Measurements from ENCODE around the gene SEMA4C.

Gene SEMA4C

DNA sequence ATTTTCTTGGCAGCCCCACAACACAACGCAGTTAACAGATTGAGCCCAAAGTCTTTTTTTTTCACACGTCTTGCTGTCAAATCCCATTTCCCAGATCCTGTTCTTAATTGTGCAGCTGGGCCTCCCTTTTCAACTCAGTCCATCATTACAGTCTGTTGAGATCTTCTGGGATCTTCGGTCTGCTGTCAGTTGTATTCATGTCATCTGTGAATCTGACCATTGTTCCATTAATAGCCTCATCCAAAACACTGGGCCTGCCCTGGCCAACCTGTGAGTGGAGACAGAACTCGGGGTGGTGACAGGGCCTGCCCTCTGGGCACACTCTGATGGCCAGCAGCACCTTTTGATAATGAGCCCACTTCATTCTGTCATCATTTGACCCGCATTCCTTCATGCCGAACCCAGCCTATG lies 39.7 kb upstream of the SEMA4C start:
- Histone ChIP-seq H3K4me3 (ENCODE audit: low read depth in 1 of 2, low read length in 2 of 2) (no peak overlapping the region), H3K9me3 (ENCODE audit: control insufficient read depth in 1 of 2, low read length in 2 of 2) (no peaks in the 10 kb centered on the region), H3K27me3 (ENCODE audit: low read depth, low read length) (no peaks in the 10 kb centered on the region), H3K27ac (ENCODE audit: low read length) (no peak overlapping the region), H3K4me1 (ENCODE audit: control insufficient read depth in 1 of 2, insufficient read depth in 2 of 2, low read length in 2 of 2) (peaks cover 6 to 30% of the 10 kb centered on the region in 2 donors), H3K36me3 (ENCODE audit: control insufficient read depth in 1 of 2, insufficient read depth in 2 of 2, low read length in 2 of 2) (no peaks in the 10 kb centered on the region)

DNA sequence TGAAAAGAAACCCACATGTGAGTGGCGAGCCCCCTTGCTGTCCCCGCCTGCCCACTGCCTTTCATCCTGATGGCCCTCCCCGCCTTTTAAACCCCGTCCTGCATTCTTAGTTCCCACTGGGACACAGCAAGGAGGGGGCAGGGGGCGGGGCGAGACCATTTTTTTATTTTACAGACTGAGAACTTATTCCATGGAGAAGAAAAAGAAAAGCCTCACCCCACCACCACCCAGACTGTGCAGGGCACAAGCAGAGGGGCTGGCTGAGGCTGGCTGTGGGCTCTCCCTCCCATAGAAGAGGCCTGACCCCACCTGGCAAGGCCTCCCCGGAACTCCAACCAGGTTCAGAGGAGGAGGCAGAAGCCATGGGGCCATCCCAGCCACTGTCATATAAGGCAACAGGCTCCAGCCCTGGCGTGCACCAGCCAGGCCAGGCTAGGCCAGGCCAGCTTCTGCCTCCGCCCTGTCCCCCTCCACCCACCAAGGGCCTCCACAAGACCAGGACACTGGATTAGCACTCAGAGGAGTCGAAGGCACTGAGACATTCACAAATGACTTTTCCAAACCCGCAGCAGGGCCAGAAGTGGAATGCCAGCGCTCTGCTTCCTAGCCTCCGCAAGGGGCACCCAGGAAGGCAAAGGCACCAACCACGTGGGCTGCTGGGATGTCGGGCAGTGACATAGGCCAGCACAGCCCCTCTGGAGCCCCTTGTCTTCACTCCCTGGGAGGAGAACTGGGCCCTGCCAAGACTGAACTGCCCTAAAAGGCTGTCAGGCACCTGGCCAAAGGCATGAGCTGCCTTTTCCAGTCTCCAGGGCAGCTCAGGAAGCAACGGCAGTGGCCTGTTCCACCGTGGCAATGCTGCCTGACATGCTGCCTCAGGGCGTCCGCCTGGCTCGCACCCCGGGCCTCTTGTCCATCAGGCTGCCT lies 37.5 kb upstream of the SEMA4C start:
- no peaks in the 10 kb centered on the region for H3K27me3 ChIP-seq (ENCODE audit: low read depth, low read length)
- H3K4me1 ChIP-seq (ENCODE audit: control insufficient read depth in 1 of 2, insufficient read depth in 2 of 2, low read length in 2 of 2) = peaks cover 6 to 36% of the 10 kb centered on the region in 2 donors
- H3K36me3 ChIP-seq (ENCODE audit: control insufficient read depth in 1 of 2, insufficient read depth in 2 of 2, low read length in 2 of 2) = no peaks in the 10 kb centered on the region
- no peaks in the 10 kb centered on the region for H3K9me3 ChIP-seq (ENCODE audit: control insufficient read depth in 1 of 2, low read length in 2 of 2)
- peak overlapping the region in 1 of 2 donors; percentile 46 for H3K4me3 ChIP-seq (ENCODE audit: low read depth in 1 of 2, low read length in 2 of 2)
- peak overlapping the region; percentile 84 for H3K27ac ChIP-seq (ENCODE audit: low read length)

DNA sequence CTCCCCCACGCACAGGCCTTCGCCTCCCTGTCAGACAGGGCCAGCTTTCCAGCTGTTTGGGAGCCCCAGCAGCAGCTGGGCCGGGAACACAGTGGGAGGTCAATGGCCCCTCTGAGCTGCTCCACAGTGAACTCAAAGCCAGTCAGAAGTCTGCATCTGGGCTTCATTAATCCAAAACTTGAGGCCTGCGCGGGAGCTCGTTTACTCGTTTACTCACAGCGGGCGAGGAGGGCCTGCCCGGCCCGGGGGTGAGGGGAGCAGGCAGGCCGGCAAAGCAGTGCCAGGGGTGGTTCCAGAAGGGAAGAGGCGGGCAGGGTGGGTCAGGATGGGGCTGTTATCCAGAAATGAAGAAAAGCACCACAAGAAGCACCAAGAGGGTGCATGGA lies 36.8 kb upstream of the SEMA4C start:
- Histone ChIP-seq H3K36me3 (ENCODE audit: control insufficient read depth in 1 of 2, insufficient read depth in 2 of 2, low read length in 2 of 2) (no peaks in the 10 kb centered on the region), H3K4me3 (ENCODE audit: low read depth in 1 of 2, low read length in 2 of 2) (peak overlapping the region in 1 of 2 donors; percentile 46), H3K9me3 (ENCODE audit: control insufficient read depth in 1 of 2, low read length in 2 of 2) (no peaks in the 10 kb centered on the region), H3K27me3 (ENCODE audit: low read depth, low read length) (no peaks in the 10 kb centered on the region), H3K27ac (ENCODE audit: low read length) (peak overlapping the region; percentile 84), H3K4me1 (ENCODE audit: control insufficient read depth in 1 of 2, insufficient read depth in 2 of 2, low read length in 2 of 2) (peaks cover 6 to 36% of the 10 kb centered on the region in 2 donors)

DNA sequence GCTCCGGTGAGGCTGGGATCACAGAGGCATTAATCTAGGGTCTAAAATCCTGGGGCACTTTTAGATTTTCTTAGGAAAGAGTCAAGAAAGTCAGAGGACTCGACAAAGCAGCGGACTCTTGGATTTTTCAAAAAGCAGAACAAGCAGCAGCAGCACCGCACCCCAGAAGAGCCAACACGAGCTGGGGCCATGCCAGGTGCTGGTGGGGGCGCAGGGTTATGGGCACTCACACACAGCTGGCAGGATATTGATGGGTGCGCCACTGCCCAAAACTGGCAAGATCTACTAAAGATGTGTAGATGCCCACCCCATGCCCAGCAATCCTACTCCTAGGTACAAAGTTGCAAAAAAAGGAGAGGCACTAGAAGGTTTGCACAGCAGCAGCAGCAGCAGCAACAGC lies 33.9 kb upstream of the SEMA4C start:
- H3K27me3 ChIP-seq (ENCODE audit: low read depth, low read length) = no peaks in the 10 kb centered on the region
- H3K27ac ChIP-seq (ENCODE audit: low read length) = no peak overlapping the region
- peaks cover 6 to 36% of the 10 kb centered on the region in 2 donors for H3K4me1 ChIP-seq (ENCODE audit: control insufficient read depth in 1 of 2, insufficient read depth in 2 of 2, low read length in 2 of 2)
- H3K36me3 ChIP-seq (ENCODE audit: control insufficient read depth in 1 of 2, insufficient read depth in 2 of 2, low read length in 2 of 2) = no peaks in the 10 kb centered on the region
- H3K4me3 ChIP-seq (ENCODE audit: low read depth in 1 of 2, low read length in 2 of 2) = no peak overlapping the region
- no peaks in the 10 kb centered on the region for H3K9me3 ChIP-seq (ENCODE audit: control insufficient read depth in 1 of 2, low read length in 2 of 2)

DNA sequence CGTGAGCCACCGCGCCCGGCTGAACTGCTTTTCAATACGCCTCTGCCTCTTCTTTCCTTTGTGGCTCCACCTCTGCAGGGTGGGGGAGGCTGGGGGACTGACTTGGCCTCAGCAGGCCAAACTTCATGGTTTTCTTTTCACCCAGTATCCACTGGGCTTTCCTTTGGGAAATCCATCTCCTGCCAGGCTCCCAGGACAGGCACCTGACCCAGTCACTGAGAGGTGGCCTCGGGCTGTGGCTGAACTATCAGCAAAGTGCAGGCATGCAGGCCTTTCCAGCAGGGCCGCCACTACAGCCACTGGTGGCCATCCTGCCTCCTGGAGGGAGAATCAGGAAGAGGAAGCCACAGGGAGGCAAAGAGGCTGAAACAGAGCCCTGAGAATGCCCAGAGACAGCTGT lies 33.4 kb upstream of the SEMA4C start:
- no peak overlapping the region for H3K27ac ChIP-seq (ENCODE audit: low read length)
- H3K4me1 ChIP-seq (ENCODE audit: control insufficient read depth in 1 of 2, insufficient read depth in 2 of 2, low read length in 2 of 2) = peaks cover 6 to 32% of the 10 kb centered on the region in 2 donors
- no peaks in the 10 kb centered on the region for H3K27me3 ChIP-seq (ENCODE audit: low read depth, low read length)

DNA sequence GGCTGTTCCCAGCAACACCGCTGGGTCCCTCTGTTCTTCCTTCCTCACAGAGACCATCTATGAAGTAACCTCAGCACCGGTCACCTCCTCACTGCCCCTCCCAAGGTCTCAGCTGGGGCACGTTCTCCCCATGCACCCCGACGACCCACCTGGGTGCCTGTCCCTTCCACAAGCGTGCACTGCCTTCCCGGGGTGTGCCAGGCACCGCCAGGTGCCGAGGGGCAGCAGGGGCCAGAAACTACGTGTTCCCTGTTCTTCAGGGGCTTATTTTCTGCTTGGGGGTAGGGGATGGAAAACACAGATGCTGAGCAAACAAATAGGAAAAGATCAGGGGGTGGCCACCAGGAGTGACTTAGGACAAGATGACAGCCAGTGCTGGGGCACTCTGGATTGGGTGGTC lies 30.4 kb upstream of the SEMA4C start:
- Histone ChIP-seq H3K9me3 (ENCODE audit: control insufficient read depth in 1 of 2, low read length in 2 of 2) (no peaks in the 10 kb centered on the region), H3K27ac (ENCODE audit: low read length) (no peak overlapping the region), H3K4me3 (ENCODE audit: low read depth in 1 of 2, low read length in 2 of 2) (no peak overlapping the region), H3K4me1 (ENCODE audit: control insufficient read depth in 1 of 2, insufficient read depth in 2 of 2, low read length in 2 of 2) (peaks cover 0 to 22% of the 10 kb centered on the region in 2 donors), H3K27me3 (ENCODE audit: low read depth, low read length) (no peaks in the 10 kb centered on the region), H3K36me3 (ENCODE audit: control insufficient read depth in 1 of 2, insufficient read depth in 2 of 2, low read length in 2 of 2) (no peaks in the 10 kb centered on the region)

More for the DNA sequence above, 33.4 kb upstream of the SEMA4C start:
- Histone ChIP-seq H3K4me3 (ENCODE audit: low read depth in 1 of 2, low read length in 2 of 2) (no peak overlapping the region), H3K9me3 (ENCODE audit: control insufficient read depth in 1 of 2, low read length in 2 of 2) (no peaks in the 10 kb centered on the region), H3K36me3 (ENCODE audit: control insufficient read depth in 1 of 2, insufficient read depth in 2 of 2, low read length in 2 of 2) (no peaks in the 10 kb centered on the region)

DNA sequence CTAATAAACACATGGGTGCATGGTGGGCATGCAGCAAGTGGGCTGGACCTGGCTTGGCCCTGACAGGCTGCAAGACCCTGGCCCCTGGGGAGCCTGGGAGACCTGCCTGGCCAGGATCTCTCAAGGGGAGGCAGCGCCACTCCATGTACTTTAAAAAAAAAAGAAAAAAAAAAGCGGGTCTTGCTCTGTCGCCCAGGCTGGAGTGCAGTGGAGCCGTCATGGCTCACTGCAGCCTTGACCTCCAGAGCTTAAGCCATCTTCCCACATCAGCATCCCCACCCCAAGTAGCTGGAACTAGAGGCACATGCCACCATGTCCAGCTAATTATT lies 29.5 kb upstream of the SEMA4C start:
- no peaks in the 10 kb centered on the region for H3K9me3 ChIP-seq (ENCODE audit: control insufficient read depth in 1 of 2, low read length in 2 of 2)
- no peak overlapping the region for H3K27ac ChIP-seq (ENCODE audit: low read length)
- H3K36me3 ChIP-seq (ENCODE audit: control insufficient read depth in 1 of 2, insufficient read depth in 2 of 2, low read length in 2 of 2) = no peaks in the 10 kb centered on the region
- H3K27me3 ChIP-seq (ENCODE audit: low read depth, low read length) = no peaks in the 10 kb centered on the region
- peaks cover 0 to 22% of the 10 kb centered on the region in 2 donors for H3K4me1 ChIP-seq (ENCODE audit: control insufficient read depth in 1 of 2, insufficient read depth in 2 of 2, low read length in 2 of 2)
- no peak overlapping the region for H3K4me3 ChIP-seq (ENCODE audit: low read depth in 1 of 2, low read length in 2 of 2)

DNA sequence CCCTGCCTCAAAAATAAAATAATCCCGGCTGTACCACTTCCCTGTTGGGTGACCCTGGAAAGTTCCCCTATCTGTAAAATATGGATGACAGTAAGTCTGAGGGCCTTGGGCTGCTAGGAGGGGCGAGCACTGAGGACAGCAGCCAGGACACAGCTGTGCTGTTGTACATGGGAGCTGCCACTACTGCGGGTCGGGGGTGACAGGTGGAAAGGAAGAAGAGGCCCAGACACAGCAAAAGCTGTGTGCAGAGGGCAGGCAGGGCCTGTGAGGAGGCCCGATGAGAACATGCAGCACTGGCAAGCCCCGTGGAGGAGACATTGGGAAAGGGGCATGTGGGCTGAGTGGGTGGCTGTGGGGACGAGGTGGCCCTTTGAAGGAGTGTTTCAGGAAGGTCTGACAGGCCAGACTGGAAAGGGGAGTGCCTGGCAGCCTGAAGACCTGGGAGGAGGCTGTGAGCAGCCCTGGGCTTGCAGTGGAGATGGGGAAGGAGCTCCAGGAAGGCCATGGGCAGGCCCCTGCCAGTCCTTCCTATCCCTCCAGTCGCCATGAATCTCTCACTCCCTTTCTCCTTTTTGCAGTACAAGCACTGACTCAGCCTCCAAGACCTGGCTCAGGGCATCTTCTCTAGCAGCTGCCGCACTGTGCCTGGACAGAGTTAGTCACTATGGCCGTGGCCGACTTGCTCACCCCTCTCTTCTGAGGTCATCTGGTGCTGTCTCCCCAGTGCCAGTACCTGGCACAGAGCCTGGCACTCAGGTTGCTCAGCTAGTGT lies 28.9 kb upstream of the SEMA4C start:
- Histone ChIP-seq H3K4me1 (ENCODE audit: control insufficient read depth in 1 of 2, insufficient read depth in 2 of 2, low read length in 2 of 2) (peaks cover 0 to 19% of the 10 kb centered on the region in 2 donors), H3K27ac (ENCODE audit: low read length) (no peak overlapping the region), H3K27me3 (ENCODE audit: low read depth, low read length) (no peaks in the 10 kb centered on the region)

DNA sequence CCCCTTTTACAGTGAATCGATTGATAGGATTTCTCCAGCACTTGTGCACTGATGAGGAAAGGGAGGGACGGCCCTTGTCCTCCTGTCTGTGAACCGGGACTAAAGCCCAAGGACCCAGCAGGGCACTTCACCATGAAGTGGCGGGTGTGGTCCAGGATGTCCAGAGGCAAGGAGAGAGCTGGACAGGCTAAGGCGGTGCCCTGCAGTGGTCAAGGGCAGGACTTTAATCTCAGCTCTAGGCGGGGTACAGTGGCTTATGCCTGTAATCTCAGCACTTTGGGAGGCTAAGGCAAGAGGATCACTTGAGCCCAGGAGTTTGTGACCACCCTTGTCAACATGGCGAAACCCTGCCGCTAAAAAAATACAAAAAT lies 28.2 kb upstream of the SEMA4C start:
- Histone ChIP-seq H3K4me3 (ENCODE audit: low read depth in 1 of 2, low read length in 2 of 2) (no peak overlapping the region), H3K4me1 (ENCODE audit: control insufficient read depth in 1 of 2, insufficient read depth in 2 of 2, low read length in 2 of 2) (peaks cover 0 to 12% of the 10 kb centered on the region in 2 donors), H3K9me3 (ENCODE audit: control insufficient read depth in 1 of 2, low read length in 2 of 2) (no peaks in the 10 kb centered on the region), H3K27me3 (ENCODE audit: low read depth, low read length) (no peaks in the 10 kb centered on the region), H3K27ac (ENCODE audit: low read length) (no peak overlapping the region), H3K36me3 (ENCODE audit: control insufficient read depth in 1 of 2, insufficient read depth in 2 of 2, low read length in 2 of 2) (no peaks in the 10 kb centered on the region)

More for the DNA sequence above, 28.9 kb upstream of the SEMA4C start:
- H3K4me3 ChIP-seq (ENCODE audit: low read depth in 1 of 2, low read length in 2 of 2) = no peak overlapping the region
- no peaks in the 10 kb centered on the region for H3K9me3 ChIP-seq (ENCODE audit: control insufficient read depth in 1 of 2, low read length in 2 of 2)
- H3K36me3 ChIP-seq (ENCODE audit: control insufficient read depth in 1 of 2, insufficient read depth in 2 of 2, low read length in 2 of 2) = no peaks in the 10 kb centered on the region

DNA sequence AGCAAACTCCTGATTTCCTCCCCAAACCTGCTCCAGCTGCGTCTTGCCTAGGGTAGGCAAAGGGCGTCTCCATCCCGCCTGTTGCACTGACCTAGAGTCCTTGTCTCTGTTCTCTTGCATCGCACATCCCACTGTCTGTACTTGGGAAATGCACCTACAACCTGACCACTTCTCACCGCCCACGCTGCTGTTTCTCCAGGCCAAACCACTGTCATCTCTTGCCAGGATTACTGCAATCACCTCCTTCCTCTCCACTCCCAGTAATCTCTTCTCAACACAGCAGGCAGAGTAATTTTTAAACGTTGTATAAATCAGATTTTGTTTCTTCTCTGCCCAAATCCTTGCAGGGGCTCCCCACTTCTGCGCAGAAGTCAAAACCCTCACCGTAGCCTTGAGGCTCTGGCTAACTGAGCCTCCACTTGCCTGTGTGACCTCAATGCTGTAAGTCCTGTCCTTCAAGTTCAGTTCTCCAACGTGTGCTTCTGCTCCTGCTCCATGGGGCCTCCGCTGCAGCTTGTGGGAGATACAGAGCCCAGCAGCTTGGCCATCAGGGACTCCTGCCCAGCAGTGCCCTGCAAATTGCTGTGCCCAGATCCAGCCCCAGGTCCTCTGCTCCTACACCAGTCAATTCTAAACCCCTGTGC lies 27.7 kb upstream of the SEMA4C start:
- H3K4me3 ChIP-seq (ENCODE audit: low read depth in 1 of 2, low read length in 2 of 2) = no peak overlapping the region
- peaks cover 0 to 12% of the 10 kb centered on the region in 2 donors for H3K4me1 ChIP-seq (ENCODE audit: control insufficient read depth in 1 of 2, insufficient read depth in 2 of 2, low read length in 2 of 2)
- H3K27me3 ChIP-seq (ENCODE audit: low read depth, low read length) = no peaks in the 10 kb centered on the region
- no peaks in the 10 kb centered on the region for H3K36me3 ChIP-seq (ENCODE audit: control insufficient read depth in 1 of 2, insufficient read depth in 2 of 2, low read length in 2 of 2)
- no peaks in the 10 kb centered on the region for H3K9me3 ChIP-seq (ENCODE audit: control insufficient read depth in 1 of 2, low read length in 2 of 2)
- H3K27ac ChIP-seq (ENCODE audit: low read length) = no peak overlapping the region

Data from muscle layer of duodenum (tissue), 2 donors.